ENCODE data around the gene PIAS3. TPM values are rescaled to one million over a fixed set of nuclear protein-coding genes. Genes with fewer than 3 reads are reported as not detected.

PIAS3 gene
- total RNA-seq = 19.3 and 21.2 TPM in 2 replicates

GRCh38 chr1:145858901-145859490 lies at the start of gene PIAS3:
PIAS3 (minus strand) TSS chr1:145859081; CDS start chr1:145858990, 91 bp downstream.

GRCh38 chr1:145885738-145886287 lies 26.9 kb upstream of the PIAS3 start, which contains the start of gene ANKRD35:
ANKRD35 (minus strand) TSS chr1:145885866; CDS start chr1:145885758, 108 bp downstream.

DNA sequence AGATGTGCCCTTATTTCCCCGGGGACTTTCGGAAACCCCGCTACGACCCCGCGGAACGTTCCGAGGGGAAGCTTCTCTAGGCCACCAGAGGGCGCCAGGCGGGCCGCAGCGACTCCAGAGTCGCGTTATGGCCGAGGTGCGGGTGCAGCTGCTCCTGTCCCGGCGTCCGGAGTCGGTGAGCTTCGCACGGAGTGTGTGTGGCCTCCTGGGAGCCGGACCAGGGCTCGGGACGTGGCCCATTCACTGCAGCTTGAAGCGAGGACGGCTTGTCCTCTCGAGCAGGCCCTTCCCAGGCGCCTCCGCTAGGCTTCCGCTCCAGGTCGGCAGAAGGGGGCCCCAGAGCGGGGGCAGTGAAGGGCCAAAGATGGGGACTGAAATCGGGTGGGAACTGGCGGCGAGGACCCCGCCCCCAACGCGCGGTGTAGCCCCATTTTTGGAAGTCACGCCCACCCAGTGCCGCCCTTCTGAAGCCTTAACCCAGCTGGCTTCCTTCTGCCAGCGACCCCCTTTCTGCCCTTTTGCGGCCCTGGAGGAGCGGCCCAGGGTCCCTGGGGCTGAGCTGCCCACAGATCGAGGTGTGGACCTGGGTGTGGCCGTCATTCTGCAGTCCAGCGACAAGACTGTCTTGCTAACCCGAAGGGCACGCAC lies 13.2 kb downstream of the PIAS3 start, which contains the start of gene NUDT17:
Gene NUDT17 (plus strand): TSS at position 117 of the 648 bp plus-strand sequence. CDS start 11 bp downstream, at position 128.

DNA sequence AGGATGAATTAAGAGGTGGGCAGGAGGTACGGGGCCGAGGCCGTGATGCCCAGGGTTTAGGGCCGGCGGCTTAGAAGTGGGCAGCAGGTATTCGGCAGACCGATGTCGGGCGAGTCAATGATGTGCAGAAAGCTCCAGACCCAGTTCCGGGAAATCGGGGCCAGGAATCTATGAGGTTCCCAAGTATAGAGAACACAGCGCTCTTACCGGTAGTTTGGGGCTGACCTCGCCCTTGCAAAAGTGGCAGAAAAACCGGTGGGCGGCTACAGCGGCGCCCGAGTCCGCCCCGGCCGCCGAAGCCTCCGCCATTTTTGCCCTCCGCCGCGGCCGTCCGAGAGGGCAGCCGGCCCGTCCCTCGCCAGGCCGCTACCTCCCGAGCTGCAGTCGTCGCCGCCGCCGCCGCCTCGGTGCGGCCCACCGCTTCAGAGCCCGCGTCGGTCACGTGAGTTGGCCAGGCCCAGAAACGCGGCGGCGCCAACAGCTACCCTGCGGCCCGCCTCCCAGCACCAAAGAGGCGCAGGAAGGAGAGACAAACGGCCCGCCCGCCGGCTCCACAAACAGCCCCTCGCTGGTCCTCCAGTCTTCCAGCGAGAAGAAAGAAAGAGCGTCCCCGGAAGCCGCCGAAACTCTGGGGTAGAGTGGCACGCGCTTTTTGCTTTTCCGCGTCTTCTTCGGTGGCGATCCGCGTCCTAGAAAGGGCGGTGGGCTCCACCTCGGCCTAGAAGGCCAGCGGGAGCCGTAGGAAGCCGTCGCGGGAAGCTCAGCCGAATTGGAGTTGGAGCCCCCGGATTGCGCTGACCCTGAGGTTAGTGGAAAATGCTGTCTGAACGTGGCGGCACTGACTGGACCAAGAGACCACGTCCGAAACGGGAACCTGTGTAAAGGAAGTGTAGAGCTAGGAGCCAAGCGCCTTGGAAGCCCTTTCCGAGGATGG lies 35.0 kb downstream of the PIAS3 start, which contains the start of the genes POLR3C and RNF115:
Gene POLR3C (plus strand): TSS at position 636 of the 934 bp plus-strand sequence. CDS start 1,577 bp downstream, outside the sequence.
Gene RNF115 (minus strand): TSS at position 531 of the 934 bp plus-strand sequence. CDS start 222 bp downstream, at position 309.

Other genes starting within 250 kb of the PIAS3 start
- not detected in 2 replicates for gene PDZK1, start 151.7 kb downstream of the PIAS3 start, total RNA-seq
- gene CD160, start 139.6 kb downstream of the PIAS3 start, total RNA-seq = not detected in 2 replicates
- 15.6 and 16.7 TPM in 2 replicates for gene RNF115, start 35.0 kb downstream of the PIAS3 start, total RNA-seq
- gene POLR3C, start 34.9 kb downstream of the PIAS3 start, total RNA-seq = 31.8 and 33.6 TPM in 2 replicates
- gene NUDT17, start 13.5 kb downstream of the PIAS3 start, total RNA-seq = 4.1 and 5.9 TPM in 2 replicates
- gene ANKRD35, start 26.8 kb upstream of the PIAS3 start, total RNA-seq = 1.0 and 1.3 TPM in 2 replicates
- 10.0 and 10.2 TPM in 2 replicates for gene ITGA10, start 51.0 kb upstream of the PIAS3 start, total RNA-seq
- 22.0 and 24.6 TPM in 2 replicates for gene PEX11B, start 59.6 kb upstream of the PIAS3 start, total RNA-seq
- 198 and 213 TPM in 2 replicates for gene RBM8A, start 68.4 kb upstream of the PIAS3 start, total RNA-seq
- 41.1 and 45.0 TPM in 2 replicates for gene LIX1L, start 98.9 kb upstream of the PIAS3 start, total RNA-seq
- gene ANKRD34A, start 105.5 kb upstream of the PIAS3 start, total RNA-seq = 0.05 and 0.07 TPM in 2 replicates
- 15.9 and 20.9 TPM in 2 replicates for gene POLR3GL, start 105.6 kb upstream of the PIAS3 start, total RNA-seq
- gene TXNIP, start 137.5 kb upstream of the PIAS3 start, total RNA-seq = 29.6 and 30.1 TPM in 2 replicates
- gene HJV, start 162.7 kb upstream of the PIAS3 start, total RNA-seq = not detected in 2 replicates